PC-3 (cell line): Measurements from ENCODE around the gene ATG5.

Source experiments
- EZH2phosphoT487 ChIP-seq: fragments of 300-600 bp; sonication (generic); IDR thresholded peaks from 2 replicates; pipeline ENCODE4 v1.6.1; 2018; ENCODE audit warnings: mild to moderate bottlenecking, antibody characterized with exemption, low read length, borderline replicate concordance
- TF ChIP-seq, protein P1 (sequence below): fragments of 300-600 bp; sonication (generic); conservative IDR thresholded peaks from 2 replicates; pipeline ENCODE4 v1.5.1; 2017; ENCODE audit warnings: antibody characterized with exemption, low read depth, mild to moderate bottlenecking, low read length

DNA sequence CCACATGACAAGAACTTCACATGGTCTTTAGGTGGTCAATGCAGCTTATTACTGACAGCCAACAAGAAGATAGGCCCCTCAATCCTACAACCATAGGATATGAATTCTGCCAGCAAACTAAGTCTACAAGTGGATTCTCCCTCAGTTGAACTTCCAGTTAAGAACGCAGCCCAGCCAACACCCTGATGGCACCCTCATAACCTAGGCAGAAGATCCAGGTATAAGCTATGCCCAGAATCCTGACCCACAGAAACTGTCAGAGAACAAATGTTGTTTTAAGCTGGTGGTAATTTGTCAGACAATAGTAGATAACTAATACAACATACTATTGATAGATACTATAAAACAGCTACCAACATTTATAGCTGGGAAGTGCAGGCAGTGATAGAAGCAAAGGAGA is 38.8 kb downstream of the ATG5 start:
- TF ChIP-seq, protein P1, sequence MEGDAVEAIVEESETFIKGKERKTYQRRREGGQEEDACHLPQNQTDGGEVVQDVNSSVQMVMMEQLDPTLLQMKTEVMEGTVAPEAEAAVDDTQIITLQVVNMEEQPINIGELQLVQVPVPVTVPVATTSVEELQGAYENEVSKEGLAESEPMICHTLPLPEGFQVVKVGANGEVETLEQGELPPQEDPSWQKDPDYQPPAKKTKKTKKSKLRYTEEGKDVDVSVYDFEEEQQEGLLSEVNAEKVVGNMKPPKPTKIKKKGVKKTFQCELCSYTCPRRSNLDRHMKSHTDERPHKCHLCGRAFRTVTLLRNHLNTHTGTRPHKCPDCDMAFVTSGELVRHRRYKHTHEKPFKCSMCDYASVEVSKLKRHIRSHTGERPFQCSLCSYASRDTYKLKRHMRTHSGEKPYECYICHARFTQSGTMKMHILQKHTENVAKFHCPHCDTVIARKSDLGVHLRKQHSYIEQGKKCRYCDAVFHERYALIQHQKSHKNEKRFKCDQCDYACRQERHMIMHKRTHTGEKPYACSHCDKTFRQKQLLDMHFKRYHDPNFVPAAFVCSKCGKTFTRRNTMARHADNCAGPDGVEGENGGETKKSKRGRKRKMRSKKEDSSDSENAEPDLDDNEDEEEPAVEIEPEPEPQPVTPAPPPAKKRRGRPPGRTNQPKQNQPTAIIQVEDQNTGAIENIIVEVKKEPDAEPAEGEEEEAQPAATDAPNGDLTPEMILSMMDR = no peak
- no peak for TF ChIP-seq EZH2phosphoT487
